Choroid plexus epithelial cell (primary cell): Measurements from ENCODE around the gene SLC16A7.
A peak's percentile ranks its signal among the peaks of the same experiment; 100 is the strongest.

Experiments
- DNase-seq: peaks from one replicate; pipeline ENCODE4 v3.0.0-alpha.2; 2010; ENCODE audit warnings: low read depth
- H3K4me3 ChIP-seq: 2 replicates; pipeline ENCODE4 v1.5.1; 2011; ENCODE audit warnings: low read depth, mild to moderate bottlenecking, control low read depth, low read length, moderate library complexity
- CTCF ChIP-seq: conservative IDR thresholded peaks from 2 replicates; pipeline ENCODE4 v1.5.1; 2011; ENCODE audit warnings: low read depth, mild to moderate bottlenecking, control low read depth, inconsistent platforms, low read length, moderate library complexity

SLC16A7 gene

GRCh38 chr12:59595883-59596540, at the start of gene SLC16A7:
Gene SLC16A7, plus strand, starts transcription at chr12:59596029. Its CDS starts 108,773 bp downstream, at chr12:59704802.
- peak; percentile 94 for DNase-seq
- H3K4me3 ChIP-seq, result peak within 1 kb of the TSS; percentile 77
- peak; percentile 25 for TF ChIP-seq CTCF

- H3K4me3 ChIP-seq, result no peak overlapping the region
- DNase-seq, result no peak
- no peak for TF ChIP-seq CTCF
Observed at GRCh38 chr12:59548930-59549329, 46.9 kb upstream of the SLC16A7 start.

- no peak for DNase-seq
- H3K4me3 ChIP-seq, result no peak overlapping the region
- no peak for TF ChIP-seq CTCF
Observed at GRCh38 chr12:59559696-59560095, 36.1 kb upstream of the SLC16A7 start.

- TF ChIP-seq CTCF, result no peak
- DNase-seq, result peak; percentile 44
- no peak overlapping the region for H3K4me3 ChIP-seq
Observed at GRCh38 chr12:59570145-59570544, 25.7 kb upstream of the SLC16A7 start.

- no peak for DNase-seq
- no peak for TF ChIP-seq CTCF
- H3K4me3 ChIP-seq, result no peak overlapping the region
Observed at GRCh38 chr12:59574406-59574805, 21.4 kb upstream of the SLC16A7 start.

- TF ChIP-seq CTCF, result no peak
- H3K4me3 ChIP-seq, result no peak overlapping the region
- no peak for DNase-seq
Observed at GRCh38 chr12:59575826-59576225, 20.0 kb upstream of the SLC16A7 start.

GRCh38 chr12:59578254-59578653, 17.6 kb upstream of the SLC16A7 start:
- no peak for TF ChIP-seq CTCF

More at GRCh38 chr12:59578254-59578653, 17.6 kb upstream of the SLC16A7 start:
- H3K4me3 ChIP-seq, result no peak overlapping the region
- no peak for DNase-seq
